Common myeloid progenitor, CD34-positive (primary cell): ENCODE results near the gene NEGR1.

ENCODE experiments used
- CTCF ChIA-PET: fragments of 350-600 bp; sonication (Branson Sonifier 250); formaldehyde crosslinking; loops from one replicate; lab custom pipeline; 2021; ENCODE audit warnings: antibody characterized with exemption; lab: Charles Lee
- POLR2A ChIA-PET: fragments of 350-600 bp; sonication (Branson Sonifier 250); formaldehyde crosslinking; loops from one replicate; lab custom pipeline; 2021; ENCODE audit warnings: antibody characterized with exemption; lab: Charles Lee
- DNase-seq, 3 donors: peaks; one replicate each; pipeline versions ENCODE4 v3.0.0 to v3.0.0-alpha.2; 2013
- H3K27ac ChIP-seq, 2 experiments: 1 replicate in 1 of 2; 2 replicates in 1 of 2; pipeline ENCODE4 v1.7.0; 2013; ENCODE audit warnings: inconsistent platforms in 2 of 2, low read length in 2 of 2, mild to moderate bottlenecking in 2 of 2, low read depth in 1 of 2, moderate library complexity in 1 of 2; ENCODE audit not compliant: severe bottlenecking in 2 of 2, insufficient read depth in 1 of 2, poor library complexity in 1 of 2
- H3K27me3 ChIP-seq, 5 experiments: replicated peaks in 2 of 5; 1 replicate in 3 of 5; 2 replicates in 2 of 5; pipeline versions ENCODE4 v1.6.1 to v1.7.0; 2013; ENCODE audit warnings: low read length in 4 of 5, mild to moderate bottlenecking in 2 of 5, moderate library complexity in 2 of 5, inconsistent platforms in 1 of 5; ENCODE audit not compliant: insufficient read depth in 5 of 5, control insufficient read depth in 4 of 5
- H3K36me3 ChIP-seq, 4 experiments: 1 replicate in 2 of 4; 2 replicates in 2 of 4; pipeline versions ENCODE4 v1.6.1 to v1.7.0; 2013; ENCODE audit warnings: low read length in 3 of 4, control low read depth in 1 of 4, mild to moderate bottlenecking in 1 of 4; ENCODE audit not compliant: control insufficient read depth in 4 of 4, insufficient read depth in 4 of 4
- H3K4me1 ChIP-seq, 4 experiments: 1 replicate in 3 of 4; 2 replicates in 1 of 4; pipeline versions ENCODE4 v1.6.1 to v1.7.1; 2013; ENCODE audit warnings: low read length in 3 of 4, mild to moderate bottlenecking in 3 of 4, control low read depth in 1 of 4, inconsistent platforms in 1 of 4, moderate library complexity in 1 of 4; ENCODE audit not compliant: control insufficient read depth in 4 of 4, insufficient read depth in 4 of 4; ENCODE audit errors: control extremely low read depth in 1 of 4
- H3K4me3 ChIP-seq, 7 experiments: 1 replicate in 4 of 7; 2 replicates in 3 of 7; pipeline versions ENCODE4 v1.5.1 to v1.7.0; 2013; ENCODE audit warnings: mild to moderate bottlenecking in 7 of 7, low read length in 6 of 7, moderate library complexity in 6 of 7, inconsistent platforms in 2 of 7, low read depth in 2 of 7, control low read depth in 1 of 7; ENCODE audit not compliant: insufficient read depth in 4 of 7, control insufficient read depth in 1 of 7; ENCODE audit errors: extremely low read depth in 1 of 7
- H3K9me3 ChIP-seq, 5 experiments: 1 replicate in 4 of 5; 2 replicates in 1 of 5; pipeline versions ENCODE4 v1.6.1 to v1.7.1; 2013; ENCODE audit warnings: low read length in 4 of 5, mild to moderate bottlenecking in 2 of 5, inconsistent platforms in 1 of 5, low read depth in 1 of 5, moderate library complexity in 1 of 5; ENCODE audit not compliant: control insufficient read depth in 4 of 5, insufficient read depth in 2 of 5; ENCODE audit errors: control extremely low read depth in 1 of 5
- WGBS: methylation state at CpG from one replicate; pipeline ENCODE4 v1.1.5; 2013; ENCODE audit not compliant: insufficient coverage; 5-methylcytosine and 5-hydroxymethylcytosine counted together

NEGR1 gene

GRCh38 chr1:71737768-71738167, 544.6 kb downstream of the NEGR1 start:
- no peak overlapping the region for H3K27ac ChIP-seq
- H3K4me1 ChIP-seq, result peaks cover 0 to 6% (median 4%) of the 10 kb centered on the region in 4 experiments
- peaks cover 0 to 1% (median 0%) of the 10 kb centered on the region in 4 experiments for H3K36me3 ChIP-seq
- DNase-seq, result no peak
- H3K4me3 ChIP-seq, result no peak overlapping the region
- no peaks in the 10 kb centered on the region for H3K27me3 ChIP-seq
- H3K9me3 ChIP-seq, result peaks cover 0 to 6% (median 0%) of the 10 kb centered on the region in 5 experiments
- POLR2A ChIA-PET, result no interaction called here
- WGBS, result 100% methylated on average over 2 of the region's 3 CpGs
- CTCF ChIA-PET, result no interaction called here

- no peaks in the 10 kb centered on the region for H3K9me3 ChIP-seq
- no peaks in the 10 kb centered on the region for H3K27me3 ChIP-seq
- CTCF ChIA-PET, result no interaction called here
- H3K4me1 ChIP-seq, result peaks cover 0 to 24% (median 8%) of the 10 kb centered on the region in 4 experiments
- WGBS, result no CpG with 5 or more reads among the region's 2 CpGs
- H3K27ac ChIP-seq, result no peak overlapping the region
- no peak for DNase-seq
- POLR2A ChIA-PET, result no interaction called here
- no peaks in the 10 kb centered on the region for H3K36me3 ChIP-seq
- H3K4me3 ChIP-seq, result no peak overlapping the region
These were observed 549.2 kb downstream of the NEGR1 start for GRCh38 chr1:71733121-71733520.

- CTCF ChIA-PET, result no interaction called here
- Histone ChIP-seq H3K4me1 (peaks cover 0 to 2% (median 1%) of the 10 kb centered on the region in 4 experiments), H3K4me3 (no peak overlapping the region), H3K27me3 (no peaks in the 10 kb centered on the region), H3K27ac (no peak overlapping the region), H3K9me3 (peaks cover 0 to 9% (median 2%) of the 10 kb centered on the region in 5 experiments), H3K36me3 (peaks cover 0 to 4% (median 0%) of the 10 kb centered on the region in 4 experiments)
- WGBS, result 100% methylated on average over 2 of the region's 2 CpGs
- no peak for DNase-seq
- POLR2A ChIA-PET, result no interaction called here
These were observed 560.8 kb downstream of the NEGR1 start for GRCh38 chr1:71721532-71721931.

GRCh38 chr1:71719330-71719729, 563.0 kb downstream of the NEGR1 start:
- no peak for DNase-seq
- Histone ChIP-seq H3K4me1 (peaks cover 0 to 2% (median 0%) of the 10 kb centered on the region in 4 experiments), H3K27me3 (no peaks in the 10 kb centered on the region), H3K27ac (no peak overlapping the region), H3K9me3 (peaks cover 0 to 28% (median 2%) of the 10 kb centered on the region in 5 experiments), H3K36me3 (peaks cover 0 to 5% (median 0%) of the 10 kb centered on the region in 4 experiments), H3K4me3 (no peak overlapping the region)
- ChIA-PET POLR2A (no interaction called here), CTCF (no interaction called here)
- no CpG with 5 or more reads among the region's 2 CpGs for WGBS

GRCh38 chr1:71717186-71717585, 565.2 kb downstream of the NEGR1 start:
- Histone ChIP-seq H3K9me3 (peaks cover 1 to 37% (median 7%) of the 10 kb centered on the region in 5 experiments), H3K27ac (no peak overlapping the region), H3K27me3 (no peaks in the 10 kb centered on the region), H3K4me1 (no peaks in the 10 kb centered on the region), H3K36me3 (peaks cover 0 to 8% (median 0%) of the 10 kb centered on the region in 4 experiments), H3K4me3 (no peak overlapping the region)
- DNase-seq, result no peak
- ChIA-PET CTCF (no interaction called here), POLR2A (no interaction called here)

GRCh38 chr1:71711456-71711855, 570.9 kb downstream of the NEGR1 start:
- DNase-seq, result no peak
- peaks cover 0 to 6% (median 0%) of the 10 kb centered on the region in 4 experiments for H3K4me1 ChIP-seq
- CTCF ChIA-PET, result no interaction called here
- POLR2A ChIA-PET, result no interaction called here
- H3K27ac ChIP-seq, result no peak overlapping the region
- no peaks in the 10 kb centered on the region for H3K27me3 ChIP-seq
- H3K4me3 ChIP-seq, result no peak overlapping the region
- peaks cover 0 to 6% (median 0%) of the 10 kb centered on the region in 4 experiments for H3K36me3 ChIP-seq
- H3K9me3 ChIP-seq, result peaks cover 4 to 49% (median 10%) of the 10 kb centered on the region in 5 experiments

- Histone ChIP-seq H3K27me3 (no peaks in the 10 kb centered on the region), H3K4me1 (peaks cover 0 to 6% (median 0%) of the 10 kb centered on the region in 4 experiments), H3K4me3 (no peak overlapping the region), H3K9me3 (peaks cover 3 to 42% (median 7%) of the 10 kb centered on the region in 5 experiments), H3K27ac (no peak overlapping the region), H3K36me3 (peaks cover 0 to 3% (median 0%) of the 10 kb centered on the region in 4 experiments)
- CTCF ChIA-PET, result interaction anchor here (1.6 kb wide), 1 partner anchor 51 kb away, joined by 4 read pairs; no protein-coding TSS in a partner anchor
- DNase-seq, result peak; percentile 41 to 91 (median 83)
- WGBS, result 67% methylated on average over 5 of the region's 5 CpGs
- POLR2A ChIA-PET, result no interaction called here
These were observed 576.2 kb downstream of the NEGR1 start for GRCh38 chr1:71706029-71706671.
